GM19452 (cell line): ENCODE results near the gene TNS4.

Experiments
- ATAC-seq: cut with Tn5 transposase; IDR thresholded peaks from one replicate; pipeline ENCODE4 v1.9.1; 2021; ENCODE audit not compliant: unreplicated experiment

Gene TNS4

DNA sequence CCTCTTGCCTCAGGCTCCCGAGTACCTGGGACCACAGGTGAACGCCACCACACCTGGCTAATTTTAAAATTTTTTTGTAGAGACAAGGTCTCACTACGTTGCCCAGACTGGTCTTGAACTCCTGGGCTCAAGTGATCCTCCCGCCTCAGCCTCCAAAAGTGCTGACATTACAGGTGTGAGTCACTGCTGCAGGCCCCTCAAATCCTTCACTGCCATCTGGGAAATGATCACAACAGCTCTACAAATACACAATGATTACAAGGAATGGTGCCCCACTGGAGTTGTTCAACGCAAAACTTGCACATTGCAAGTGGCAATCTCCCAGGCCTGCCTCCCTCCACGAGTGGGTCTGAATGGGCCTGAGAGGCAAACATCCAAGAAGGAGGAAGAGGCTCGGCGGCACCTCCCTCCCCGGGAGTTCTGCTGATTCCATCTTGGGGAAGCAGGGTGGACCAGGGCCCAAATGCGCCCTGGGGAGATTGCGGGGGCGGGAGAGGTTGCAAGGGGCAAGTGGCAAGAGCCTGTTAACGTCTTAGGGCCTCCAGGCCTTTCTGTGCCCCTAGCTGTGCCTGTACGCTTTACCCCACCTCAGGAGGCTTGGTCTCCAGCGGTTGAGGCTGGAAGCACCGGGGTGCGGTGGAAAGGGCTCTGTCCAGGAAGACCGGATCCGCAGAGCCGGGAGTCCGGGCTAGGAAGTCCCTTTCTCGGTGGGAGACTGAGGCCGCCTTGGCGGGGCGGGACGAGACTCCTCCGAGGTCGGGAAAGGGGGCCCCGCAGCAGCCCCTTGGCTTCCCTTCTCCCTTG lies 58.8 kb downstream of the TNS4 start:
- ATAC-seq, result no peak

GRCh38 chr17:40440166-40440565 lies 61.3 kb downstream of the TNS4 start:
- ATAC-seq, result no peak

DNA sequence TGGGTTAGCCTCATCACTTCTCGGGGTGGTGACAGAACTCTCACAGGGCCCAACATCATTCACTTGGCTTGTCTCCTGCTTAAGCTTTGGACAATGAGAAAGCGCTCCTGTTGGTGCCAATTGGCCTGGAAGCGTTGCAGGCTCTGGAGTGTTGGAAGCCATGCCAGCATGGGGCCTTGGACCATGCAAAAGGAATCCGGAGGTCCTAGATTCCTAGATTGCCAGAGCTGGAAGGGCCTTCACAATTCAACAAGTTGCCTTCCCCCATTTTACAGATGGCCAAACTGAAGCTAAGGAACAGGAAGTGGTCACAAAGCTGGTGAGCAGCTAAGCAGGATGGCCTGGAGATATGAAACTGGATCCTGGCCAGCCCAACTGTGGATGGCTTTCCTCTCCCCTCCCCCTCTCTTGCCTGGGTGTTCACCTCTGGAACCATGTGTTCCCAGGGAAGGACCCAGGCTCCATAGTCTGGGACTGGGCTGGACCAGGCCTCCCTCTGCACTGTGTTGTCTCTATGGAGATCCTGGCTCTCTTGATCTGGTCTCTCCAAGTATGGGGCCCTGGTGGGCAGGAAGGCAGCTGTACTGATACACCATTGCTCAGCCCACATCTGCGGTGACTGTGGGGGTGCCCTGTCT lies 64.2 kb downstream of the TNS4 start:
- no peak for ATAC-seq

GRCh38 chr17:40436636-40437035 lies 64.8 kb downstream of the TNS4 start:
- no peak for ATAC-seq

DNA sequence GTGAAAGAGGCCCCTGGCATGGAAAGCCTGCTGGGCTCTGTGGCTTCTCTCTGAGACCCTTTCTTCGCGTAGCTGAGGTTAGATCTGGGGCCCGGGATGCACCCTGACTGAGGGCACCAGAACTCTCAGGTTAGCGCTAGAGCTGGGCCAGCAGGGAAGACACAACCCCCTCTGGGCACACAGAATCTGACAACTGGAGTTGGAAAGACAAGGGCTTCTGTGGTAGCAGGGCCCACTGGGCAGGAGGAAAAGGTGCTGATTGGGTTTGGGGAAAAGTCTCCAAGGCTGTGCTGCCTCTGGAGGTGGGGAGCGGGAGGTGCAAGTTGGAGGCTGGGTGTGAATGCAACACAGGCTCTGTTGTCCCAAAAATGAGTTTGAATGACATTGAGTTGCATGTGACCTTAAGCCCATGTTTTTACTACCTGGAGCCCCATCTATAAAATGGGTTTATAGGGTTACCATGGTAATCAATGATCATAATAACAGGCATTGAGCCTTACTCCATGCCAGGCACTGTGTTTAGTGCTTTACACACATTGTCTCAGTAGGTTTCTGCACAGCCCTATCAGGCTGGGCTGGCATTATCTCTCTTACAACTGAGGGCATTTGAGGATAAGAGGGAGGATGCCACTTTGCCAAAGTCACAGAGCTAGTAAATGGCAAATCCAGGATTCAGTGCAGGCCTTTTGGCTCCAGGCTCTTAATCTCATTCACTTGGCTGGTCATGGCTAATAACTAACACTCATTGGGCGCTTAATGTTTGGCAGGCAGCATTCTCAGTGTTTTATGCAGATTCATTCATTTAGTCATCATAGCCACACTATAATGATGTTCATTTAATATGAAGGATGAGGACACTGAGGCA lies 67.6 kb downstream of the TNS4 start:
- ATAC-seq, result no peak

DNA sequence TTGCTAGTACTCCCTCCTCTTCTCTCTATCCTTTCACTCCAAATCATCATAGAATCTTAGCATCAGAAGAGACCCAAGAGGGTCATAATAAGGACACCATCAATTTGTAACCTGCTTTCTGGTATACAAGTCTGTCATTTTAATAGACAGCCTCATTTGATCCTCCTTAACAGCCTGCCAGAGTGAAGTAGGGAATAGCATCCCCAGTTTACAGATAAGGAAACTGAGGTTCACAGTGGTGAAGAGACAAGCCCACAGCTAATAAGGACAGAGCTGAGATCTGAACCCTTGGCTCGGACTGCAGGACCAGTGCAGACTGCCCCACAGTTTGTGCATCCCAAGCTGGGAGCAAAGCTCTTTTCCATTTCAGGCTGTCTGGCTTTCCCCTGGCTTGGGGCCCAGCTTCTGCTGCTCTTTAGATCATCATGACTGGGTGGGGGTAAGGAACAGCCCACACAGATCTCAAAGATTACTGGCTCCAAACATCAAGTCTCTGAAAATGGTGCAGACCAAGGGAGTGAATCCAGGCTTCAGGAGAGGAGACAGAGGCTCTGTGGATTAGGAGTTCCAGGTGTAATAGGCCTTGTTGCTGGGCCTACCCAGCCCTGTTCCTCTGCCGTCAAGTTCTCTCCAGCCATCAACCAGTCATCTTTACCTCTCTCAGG lies 68.4 kb downstream of the TNS4 start:
- no peak for ATAC-seq

DNA sequence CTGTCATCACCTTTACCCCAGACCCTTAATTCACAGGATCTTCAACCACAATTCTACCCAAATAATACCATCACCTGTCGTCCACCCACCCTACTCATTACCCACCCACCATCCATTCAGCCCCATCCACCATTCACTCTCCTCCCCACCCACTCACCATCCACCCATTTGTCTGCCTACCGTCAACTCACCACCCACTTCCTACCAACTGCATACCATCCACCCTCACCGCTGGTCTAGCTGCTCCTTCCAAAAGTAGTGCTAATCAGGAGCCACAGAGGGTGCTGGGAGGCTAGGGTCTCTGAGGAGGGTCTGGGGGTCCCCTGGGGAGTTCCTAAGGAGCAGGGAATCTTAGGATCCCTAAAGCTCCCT lies 70.2 kb downstream of the TNS4 start:
- no peak for ATAC-seq

DNA sequence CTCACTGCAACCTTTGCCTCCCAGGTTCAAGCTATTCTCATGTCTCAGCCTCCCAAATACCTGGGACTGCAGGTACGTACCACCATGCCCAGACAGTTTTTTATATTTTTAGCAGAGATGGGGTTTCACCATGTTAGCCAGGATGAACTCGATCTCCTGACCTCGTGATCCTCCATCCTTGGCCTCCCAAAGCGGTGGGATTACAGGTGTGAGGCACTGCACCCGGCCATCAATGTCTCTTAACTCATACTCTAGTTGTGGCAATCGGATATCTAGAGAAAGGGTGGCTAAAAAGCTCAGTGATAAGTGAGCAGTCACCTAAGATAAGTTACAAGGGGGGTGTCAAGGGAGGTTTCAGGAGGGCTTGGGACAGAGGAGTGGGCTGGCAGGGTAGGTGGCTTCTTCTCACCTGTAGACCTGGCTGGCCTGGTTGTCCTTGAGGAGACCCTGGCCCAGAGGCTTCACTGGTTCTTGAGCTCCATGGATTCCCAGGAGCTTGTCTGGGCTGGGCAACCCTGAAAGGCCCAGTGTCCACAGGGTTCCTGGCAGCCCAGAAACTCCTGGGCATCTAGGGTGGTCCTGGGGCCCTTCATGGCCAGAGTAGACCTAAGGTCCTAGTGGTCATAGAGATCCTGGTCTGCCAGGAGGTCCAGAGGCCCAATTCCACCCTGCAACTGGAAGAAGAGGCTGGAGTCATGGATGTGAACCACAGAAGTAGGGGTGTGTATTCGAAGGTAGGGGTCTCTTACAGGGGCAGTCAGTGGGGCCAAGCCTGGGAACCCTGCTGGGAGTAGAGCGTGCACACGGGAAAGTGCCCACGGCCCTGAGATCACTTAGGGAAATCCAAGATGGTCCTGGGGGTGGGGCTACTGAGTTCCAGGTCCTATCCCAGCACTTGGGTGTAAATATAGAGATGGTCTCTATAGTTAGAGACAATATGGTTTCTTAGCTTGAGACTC lies 70.9 kb downstream of the TNS4 start:
- ATAC-seq, result no peak

DNA sequence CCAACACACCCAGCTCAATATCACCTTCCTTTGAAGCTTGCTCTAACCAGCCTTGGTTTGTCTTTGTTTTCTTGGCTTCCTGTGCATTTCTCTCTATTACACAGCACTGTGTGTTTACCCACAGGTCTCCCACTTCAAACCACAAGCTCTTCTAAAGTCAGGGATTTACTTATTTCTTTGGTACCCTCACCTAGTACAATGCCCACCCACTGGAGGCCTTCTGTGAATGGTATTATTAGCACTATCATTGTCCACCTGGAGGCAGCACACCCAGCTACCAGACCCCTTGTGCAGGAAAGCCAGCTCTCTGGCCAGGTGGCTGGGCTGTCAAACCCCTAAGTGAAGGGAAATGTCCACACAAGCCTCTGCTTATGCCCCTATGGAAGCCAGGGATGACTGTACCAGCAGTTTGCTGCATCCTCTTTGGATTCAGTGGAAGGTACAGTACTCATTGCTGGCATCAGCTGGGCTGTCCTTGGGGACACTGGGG lies 74.4 kb downstream of the TNS4 start:
- no peak for ATAC-seq
